GM19238 (cell line): ENCODE measurements around the gene ACER3.
"Not testable (repeated sequence)": the region's sequence is repeated elsewhere in the genome, so short reads cannot be mapped to it uniquely, and the experiment has no call there.

Source experiments
- DNase-seq: peaks from one replicate; pipeline ENCODE4 v3.0.0; 2011; ENCODE audit warnings: low spot score; ENCODE audit not compliant: insufficient read length

Gene ACER3

GRCh38 chr11:76836613-76837291 is 24.0 kb upstream of the ACER3 start:
- no peak for DNase-seq

- DNase-seq: no peak
These were observed 22.7 kb upstream of the ACER3 start for GRCh38 chr11:76837696-76838677.

- no peak for DNase-seq
These were observed 22.0 kb upstream of the ACER3 start for GRCh38 chr11:76838678-76839068.

GRCh38 chr11:76839311-76839710 is 21.4 kb upstream of the ACER3 start:
- DNase-seq: no peak

- DNase-seq: no peak
These were observed 18.7 kb upstream of the ACER3 start for GRCh38 chr11:76841923-76842452.

- DNase-seq: no peak
These were observed 16.8 kb upstream of the ACER3 start for GRCh38 chr11:76843907-76844306.

GRCh38 chr11:76844511-76844910 is 16.2 kb upstream of the ACER3 start:
- no peak for DNase-seq

- no peak for DNase-seq
These were observed 15.6 kb upstream of the ACER3 start for GRCh38 chr11:76845069-76845468.

GRCh38 chr11:76846441-76846840 is 14.3 kb upstream of the ACER3 start:
- DNase-seq: no peak

GRCh38 chr11:76849376-76849775 is 11.3 kb upstream of the ACER3 start:
- no peak for DNase-seq

- DNase-seq: no peak
These were observed 10.6 kb upstream of the ACER3 start for GRCh38 chr11:76850130-76850529.

GRCh38 chr11:76850815-76851214 is 9.9 kb upstream of the ACER3 start:
- no peak for DNase-seq

- DNase-seq: no peak
These were observed 6.0 kb upstream of the ACER3 start for GRCh38 chr11:76854709-76855108.

- DNase-seq: not testable (repeated sequence)
These were observed 5.0 kb upstream of the ACER3 start for GRCh38 chr11:76855670-76856069.

- no peak for DNase-seq
These were observed 4.6 kb upstream of the ACER3 start for GRCh38 chr11:76856106-76856505.

GRCh38 chr11:76856571-76856970 is 4.1 kb upstream of the ACER3 start:
- DNase-seq: no peak

GRCh38 chr11:76857781-76858410 is 2.8 kb upstream of the ACER3 start:
- DNase-seq: no peak

GRCh38 chr11:76859708-76860227 is 950 bp upstream of the ACER3 start:
- DNase-seq: no peak

- DNase-seq: no peak
These were observed 804 bp downstream of the ACER3 start for GRCh38 chr11:76861490-76861953.

- DNase-seq: not testable (repeated sequence)
These were observed 2.1 kb downstream of the ACER3 start for GRCh38 chr11:76862794-76863193.

- DNase-seq: no peak
These were observed 2.6 kb downstream of the ACER3 start for GRCh38 chr11:76863196-76863777.
